ENCODE results near the gene SSBP3. TPM values are rescaled to one million over a fixed set of nuclear protein-coding genes. Genes with fewer than 3 reads are reported as not detected.

The SSBP3 gene
- total RNA-seq, 1 experiment from 2014 or later = 37.5 TPM

- H4K20me1 ChIP-seq (ENCODE audit: insufficient read depth) = no peaks in the 10 kb centered on the region
Measured at GRCh38 chr1:54292002-54292911, 113.9 kb downstream of the SSBP3 start.

More at GRCh38 chr1:54292002-54292911, 113.9 kb downstream of the SSBP3 start:
- DNase-seq (ENCODE audit: low read depth, low spot score) (no peak), ATAC-seq (no peak)
- ChIA-PET POLR2A (no interaction called here), CTCF (no interaction called here), RAD21 (ENCODE audit: low non-redundant PET in 1 of 2, low total read pairs in 2 of 2, uncharacterized antibody in 2 of 2, unreplicated experiment in 2 of 2) (no interaction called here)
- intact Hi-C loops (cut with micrococcal nuclease) = no loop called here
- H3K4me1 ChIP-seq (ENCODE audit: control insufficient read depth in 1 of 2, insufficient read depth in 2 of 2, low read length in 2 of 2) = peaks cover 4 to 8% of the 10 kb centered on the region in 2 experiments; a peak in 3 of 4 replicates
- H3K9me3 ChIP-seq (ENCODE audit: control insufficient read depth in 1 of 2, insufficient read depth in 1 of 2, low read depth in 1 of 2, low read length in 2 of 2) = no peaks in the 10 kb centered on the region
- H3K79me2 ChIP-seq (ENCODE audit: insufficient read depth, low read length) = no peaks in the 10 kb centered on the region
- no peak overlapping the region for H3K4me3 ChIP-seq (replicated peaks in 1 of 2; ENCODE audit: low read depth in 1 of 2, low read length in 2 of 2)
- no peaks in the 10 kb centered on the region for H3K27me3 ChIP-seq (ENCODE audit: insufficient read depth, low read length)
- no peak overlapping the region for H2AFZ ChIP-seq (ENCODE audit: low read depth, low read length, poor library complexity, severe bottlenecking)
- no peak overlapping the region for H3K9ac ChIP-seq (ENCODE audit: low read length)
- no peak overlapping the region for H3K4me2 ChIP-seq (ENCODE audit: low read length)
- H3K9me2 ChIP-seq (ENCODE audit: insufficient read depth) = no peaks in the 10 kb centered on the region
- no peak overlapping the region for H3K27ac ChIP-seq (ENCODE audit: low read depth, low read length)
- TF ChIP-seq JUND (IDR thresholded peaks at IDR 0.05) (no peak), POLR2A (IDR thresholded peaks at IDR 0.05; ENCODE audit: borderline replicate concordance, extremely low read depth, insufficient read depth, insufficient read length) (no peak), YY1 (IDR thresholded peaks at IDR 0.05; ENCODE audit: extremely low read depth, insufficient replicate concordance, low read depth, low read length) (no peak), EGR1 (IDR thresholded peaks at IDR 0.05; ENCODE audit: low read depth) (no peak), REST (IDR thresholded peaks at IDR 0.05; ENCODE audit: low read depth) (no peak), CEBPB (IDR thresholded peaks at IDR 0.05; ENCODE audit: low read depth) (no peak), ELF1 (IDR thresholded peaks at IDR 0.05; ENCODE audit: borderline replicate concordance, low read depth) (no peak), SIN3A (IDR thresholded peaks at IDR 0.05; ENCODE audit: low read depth) (no peak), CBX3 (IDR thresholded peaks at IDR 0.05; ENCODE audit: low read depth) (no peak), SP1 (IDR thresholded peaks at IDR 0.05; ENCODE audit: low read depth) (no peak)
- no TSS peak for BruUV-seq (replicated peaks)
- H3K36me3 ChIP-seq (ENCODE audit: control insufficient read depth in 1 of 2, insufficient read depth in 2 of 2, low read length in 2 of 2) = no peaks in the 10 kb centered on the region
